Nephron (organoid): ENCODE measurements around the gene PSMD6.

Experiments
- H3K27ac Mint-ChIP-seq, 3 experiments: 2 replicates each; pipeline ENCODE4 v1.8.0; 2020; ENCODE audit warnings: mixed read lengths in 3 of 3, mild to moderate bottlenecking in 2 of 3, moderate library complexity in 1 of 3
- H3K27me3 Mint-ChIP-seq: 2 replicates; pipeline ENCODE4 v1.8.0; 2021; ENCODE audit warnings: low read depth, mild to moderate bottlenecking, moderate library complexity, mixed read lengths
- H3K36me3 Mint-ChIP-seq: 2 replicates; pipeline ENCODE4 v1.8.0; 2020; ENCODE audit warnings: low read depth, mixed read lengths
- H3K4me1 Mint-ChIP-seq: 2 replicates; pipeline ENCODE4 v1.8.0; 2020; ENCODE audit warnings: mixed read lengths
- H3K4me3 Mint-ChIP-seq, 3 experiments: 2 replicates each; pipeline ENCODE4 v1.8.0; 2020; ENCODE audit warnings: mild to moderate bottlenecking in 3 of 3, mixed read lengths in 3 of 3, moderate library complexity in 2 of 3
- H3K9me3 Mint-ChIP-seq: 2 replicates; pipeline ENCODE4 v1.8.0; 2020; ENCODE audit warnings: mixed read lengths
- TF ChIP-seq, protein P1 (sequence below), 3 experiments: fragments of 200-600 bp; sonication (generic); IDR thresholded peaks; one replicate each; pipeline ENCODE4 v1.5.0; 2021; ENCODE audit warnings: antibody characterized with exemption in 3 of 3; ENCODE audit not compliant: unreplicated experiment in 3 of 3

PSMD6 gene

GRCh38 chr3:63995086-63995485 lies 28.2 kb downstream of the PSMD6 start:
- no peaks in the 10 kb centered on the region for H3K9me3 Mint-ChIP-seq
- peaks cover 74% of the 10 kb centered on the region for H3K36me3 Mint-ChIP-seq
- no peak overlapping the region for H3K4me3 Mint-ChIP-seq
- TF ChIP-seq, protein P1, sequence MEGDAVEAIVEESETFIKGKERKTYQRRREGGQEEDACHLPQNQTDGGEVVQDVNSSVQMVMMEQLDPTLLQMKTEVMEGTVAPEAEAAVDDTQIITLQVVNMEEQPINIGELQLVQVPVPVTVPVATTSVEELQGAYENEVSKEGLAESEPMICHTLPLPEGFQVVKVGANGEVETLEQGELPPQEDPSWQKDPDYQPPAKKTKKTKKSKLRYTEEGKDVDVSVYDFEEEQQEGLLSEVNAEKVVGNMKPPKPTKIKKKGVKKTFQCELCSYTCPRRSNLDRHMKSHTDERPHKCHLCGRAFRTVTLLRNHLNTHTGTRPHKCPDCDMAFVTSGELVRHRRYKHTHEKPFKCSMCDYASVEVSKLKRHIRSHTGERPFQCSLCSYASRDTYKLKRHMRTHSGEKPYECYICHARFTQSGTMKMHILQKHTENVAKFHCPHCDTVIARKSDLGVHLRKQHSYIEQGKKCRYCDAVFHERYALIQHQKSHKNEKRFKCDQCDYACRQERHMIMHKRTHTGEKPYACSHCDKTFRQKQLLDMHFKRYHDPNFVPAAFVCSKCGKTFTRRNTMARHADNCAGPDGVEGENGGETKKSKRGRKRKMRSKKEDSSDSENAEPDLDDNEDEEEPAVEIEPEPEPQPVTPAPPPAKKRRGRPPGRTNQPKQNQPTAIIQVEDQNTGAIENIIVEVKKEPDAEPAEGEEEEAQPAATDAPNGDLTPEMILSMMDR (IDR thresholded peaks at IDR 0.05; ENCODE audit: unreplicated experiment in 3 of 3), result no peak
- H3K4me1 Mint-ChIP-seq, result no peaks in the 10 kb centered on the region
- peaks cover 3% of the 10 kb centered on the region for H3K27me3 Mint-ChIP-seq
- no peak overlapping the region for H3K27ac Mint-ChIP-seq

DNA sequence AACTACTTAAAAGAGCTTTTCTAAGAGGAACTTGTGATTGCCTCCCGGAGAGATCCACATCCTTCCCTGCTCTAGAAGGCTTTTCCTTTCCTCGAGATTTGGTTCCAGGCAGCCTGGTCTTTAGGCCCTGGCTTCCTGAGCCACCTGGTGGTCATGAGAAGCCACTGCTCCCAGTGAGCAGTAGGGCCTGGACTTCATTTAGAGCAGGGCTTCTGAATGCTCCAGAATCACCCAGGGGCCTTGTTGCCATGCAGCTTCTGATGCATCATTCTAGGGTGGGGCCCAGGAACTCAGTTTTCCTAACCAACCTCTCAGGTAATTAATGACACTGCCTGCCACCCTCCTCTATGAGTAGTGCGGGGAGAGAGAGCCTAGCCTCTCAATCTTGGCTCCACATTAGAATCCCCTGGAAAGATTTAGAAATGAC lies 29.6 kb downstream of the PSMD6 start:
- no peak overlapping the region for H3K4me3 Mint-ChIP-seq
- H3K4me1 Mint-ChIP-seq, result no peaks in the 10 kb centered on the region
- no peak overlapping the region for H3K27ac Mint-ChIP-seq
- TF ChIP-seq, protein P1 (IDR thresholded peaks at IDR 0.05; ENCODE audit: unreplicated experiment in 3 of 3), result peak; percentile 87 to 95 (median 91)
- peaks cover 3% of the 10 kb centered on the region for H3K27me3 Mint-ChIP-seq
- H3K36me3 Mint-ChIP-seq, result peaks cover 68% of the 10 kb centered on the region
- H3K9me3 Mint-ChIP-seq, result no peaks in the 10 kb centered on the region

GRCh38 chr3:63992516-63993209 lies 30.6 kb downstream of the PSMD6 start:
- no peaks in the 10 kb centered on the region for H3K9me3 Mint-ChIP-seq
- no peak overlapping the region for H3K27ac Mint-ChIP-seq
- no peaks in the 10 kb centered on the region for H3K4me1 Mint-ChIP-seq
- H3K4me3 Mint-ChIP-seq, result no peak overlapping the region
- TF ChIP-seq, protein P1 (IDR thresholded peaks at IDR 0.05; ENCODE audit: unreplicated experiment in 3 of 3), result no peak
- peaks cover 3% of the 10 kb centered on the region for H3K27me3 Mint-ChIP-seq
- H3K36me3 Mint-ChIP-seq, result peaks cover 66% of the 10 kb centered on the region

DNA sequence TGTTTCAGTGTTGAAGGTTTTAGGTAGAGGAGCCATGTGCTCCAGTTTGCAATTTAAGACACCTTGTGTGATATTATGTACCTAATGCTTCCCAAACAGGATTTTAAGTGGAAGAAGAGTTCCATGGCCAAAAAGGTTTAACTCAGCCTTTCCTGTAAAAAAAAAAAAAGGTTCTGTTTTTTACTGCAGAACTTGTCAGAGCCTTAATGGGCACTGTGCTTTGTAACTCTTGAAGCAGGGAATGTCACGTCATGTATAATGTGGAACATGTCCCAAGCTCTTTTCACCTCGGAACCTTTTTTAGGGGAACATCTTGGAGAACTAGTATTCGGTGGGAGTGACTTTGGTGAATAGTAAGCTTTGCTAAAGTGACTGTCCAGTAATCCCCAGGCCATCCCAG lies 31.6 kb downstream of the PSMD6 start:
- Mint-ChIP-seq H3K36me3 (peaks cover 59% of the 10 kb centered on the region), H3K27me3 (peaks cover 3% of the 10 kb centered on the region), H3K27ac (no peak overlapping the region), H3K9me3 (no peaks in the 10 kb centered on the region), H3K4me1 (no peaks in the 10 kb centered on the region), H3K4me3 (no peak overlapping the region)
- TF ChIP-seq, protein P1 (IDR thresholded peaks at IDR 0.05; ENCODE audit: unreplicated experiment in 3 of 3), result no peak

DNA sequence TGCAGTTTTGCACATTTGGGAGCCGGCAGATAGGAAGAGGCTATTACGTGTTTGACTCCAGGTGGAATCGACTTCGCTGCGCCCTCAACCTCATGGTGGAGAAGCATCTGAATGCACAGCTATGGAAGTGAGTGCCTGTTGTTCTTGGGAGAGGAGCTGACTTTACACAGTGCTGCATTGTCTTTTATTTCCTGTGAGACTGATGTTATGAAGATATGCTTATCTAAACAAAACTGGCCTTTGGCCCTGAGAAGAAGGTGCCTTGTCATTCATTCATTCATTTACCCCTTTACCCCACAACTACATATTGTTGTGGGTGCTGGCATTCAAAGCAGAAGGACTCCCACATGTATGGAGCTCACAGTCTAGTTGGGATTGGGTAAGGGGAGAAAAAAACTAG lies 32.6 kb downstream of the PSMD6 start:
- peaks cover 3% of the 10 kb centered on the region for H3K27me3 Mint-ChIP-seq
- H3K36me3 Mint-ChIP-seq, result peaks cover 54% of the 10 kb centered on the region
- no peaks in the 10 kb centered on the region for H3K9me3 Mint-ChIP-seq
- H3K27ac Mint-ChIP-seq, result no peak overlapping the region
- H3K4me1 Mint-ChIP-seq, result no peaks in the 10 kb centered on the region
- H3K4me3 Mint-ChIP-seq, result no peak overlapping the region
- TF ChIP-seq, protein P1 (IDR thresholded peaks at IDR 0.05; ENCODE audit: unreplicated experiment in 3 of 3), result no peak

- no peaks in the 10 kb centered on the region for H3K9me3 Mint-ChIP-seq
- H3K4me1 Mint-ChIP-seq, result no peaks in the 10 kb centered on the region
- no peak overlapping the region for H3K27ac Mint-ChIP-seq
- H3K36me3 Mint-ChIP-seq, result peaks cover 54% of the 10 kb centered on the region
- TF ChIP-seq, protein P1 (IDR thresholded peaks at IDR 0.05; ENCODE audit: unreplicated experiment in 3 of 3), result no peak
- peaks cover 3% of the 10 kb centered on the region for H3K27me3 Mint-ChIP-seq
- H3K4me3 Mint-ChIP-seq, result no peak overlapping the region
These were observed 33.1 kb downstream of the PSMD6 start for GRCh38 chr3:63990204-63990603.
